G401.6 (cell line): ENCODE data around the gene FLYWCH1.
"Not testable (repeated sequence)": the region's sequence is repeated elsewhere in the genome, so short reads cannot be mapped to it uniquely, and the experiment has no call there.

Source experiments
- FAIRE-seq: peaks from 2 replicates; lab custom pipeline; 2012; peaks lifted over from hg19 to GRCh38; lab: Jason Lieb, UNC

Gene FLYWCH1

DNA sequence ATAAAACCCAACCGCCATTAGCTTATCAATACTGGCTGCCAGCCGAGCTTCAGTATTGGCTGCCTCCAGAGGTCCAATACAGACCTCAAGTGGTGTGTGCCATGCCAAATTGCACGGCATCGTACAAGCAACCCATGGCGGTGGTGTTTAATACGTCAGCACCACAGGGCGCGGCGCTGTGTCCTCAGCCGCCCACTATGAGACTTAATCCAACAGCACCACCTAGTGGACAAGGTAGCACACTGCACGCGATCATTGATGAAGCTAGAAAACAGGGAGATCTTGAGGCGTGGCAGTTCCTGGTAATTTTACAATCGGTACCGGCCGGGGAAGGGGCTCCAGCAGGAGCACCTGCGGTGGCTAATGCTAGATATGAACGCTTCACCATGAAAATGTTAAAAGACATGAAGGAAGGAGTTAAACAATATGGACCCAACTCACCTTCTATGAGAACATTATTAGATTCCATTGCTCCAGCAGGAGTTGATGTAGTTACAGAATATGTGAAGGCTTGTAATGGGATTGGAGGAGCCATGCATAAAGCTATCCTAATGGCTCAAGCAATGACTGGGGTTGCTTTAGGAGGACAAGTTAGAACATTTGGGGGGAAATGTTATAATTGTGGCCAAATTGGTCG is 15.4 kb downstream of the FLYWCH1 start:
- peak; percentile 93 for FAIRE-seq

DNA sequence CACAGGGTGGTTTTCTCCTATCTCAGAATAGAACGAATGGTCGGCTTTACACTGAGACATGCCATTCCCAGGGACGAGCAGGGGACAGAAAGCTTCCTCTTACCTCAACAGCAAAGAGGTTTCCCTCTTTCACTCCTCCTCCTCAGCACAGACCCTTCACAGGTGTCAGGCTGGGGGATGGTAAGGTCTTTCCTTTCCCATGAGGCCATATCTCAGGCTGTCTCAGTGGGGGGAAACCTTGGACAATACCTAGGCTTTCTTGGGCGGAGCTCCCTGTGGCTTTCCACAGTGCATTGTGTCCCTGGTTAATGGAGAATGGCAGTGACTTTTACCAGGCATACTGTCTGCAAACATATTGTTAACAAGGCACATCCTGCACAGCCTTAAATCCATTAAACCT is 16.4 kb downstream of the FLYWCH1 start:
- FAIRE-seq, result not testable (repeated sequence)

DNA sequence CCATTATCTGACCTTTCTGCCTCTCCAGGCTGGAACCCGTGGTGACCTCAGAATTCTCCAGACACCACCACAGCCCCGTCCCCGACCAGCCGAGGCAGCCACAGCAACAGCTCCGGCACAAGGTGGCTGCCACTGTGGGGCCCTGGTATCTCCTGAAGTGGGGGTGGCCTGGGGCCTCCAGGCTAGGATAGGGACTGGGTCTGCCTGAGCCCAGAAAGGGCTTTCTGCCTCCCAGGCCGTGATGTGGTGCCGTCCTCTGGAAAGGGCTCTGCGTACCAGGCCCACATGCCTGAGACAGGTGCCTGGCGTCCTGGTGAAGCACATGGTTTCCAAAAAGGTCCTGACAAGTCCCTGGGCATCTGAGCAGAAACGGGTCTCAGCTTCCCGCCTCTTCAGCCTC is 17.1 kb downstream of the FLYWCH1 start:
- FAIRE-seq, result no peak

DNA sequence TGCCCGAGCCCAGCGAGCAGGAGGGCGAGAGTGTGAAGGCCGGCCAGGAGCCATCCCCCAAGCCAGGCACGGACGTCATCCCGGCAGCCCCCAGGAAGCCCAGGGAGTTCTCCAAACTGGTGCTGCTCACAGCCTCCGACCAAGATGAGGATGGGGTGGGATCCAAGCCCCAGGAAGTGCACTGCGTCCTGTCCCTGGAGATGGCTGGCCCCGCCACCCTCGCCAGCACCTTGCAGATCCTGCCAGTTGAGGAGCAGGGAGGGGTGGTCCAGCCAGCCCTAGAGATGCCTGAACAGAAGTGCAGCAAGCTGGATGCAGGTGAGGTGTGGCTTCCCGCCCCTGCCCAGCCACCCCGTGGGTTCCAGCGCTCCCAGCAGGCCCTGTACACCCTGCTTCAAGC is 18.0 kb downstream of the FLYWCH1 start:
- FAIRE-seq, result no peak

DNA sequence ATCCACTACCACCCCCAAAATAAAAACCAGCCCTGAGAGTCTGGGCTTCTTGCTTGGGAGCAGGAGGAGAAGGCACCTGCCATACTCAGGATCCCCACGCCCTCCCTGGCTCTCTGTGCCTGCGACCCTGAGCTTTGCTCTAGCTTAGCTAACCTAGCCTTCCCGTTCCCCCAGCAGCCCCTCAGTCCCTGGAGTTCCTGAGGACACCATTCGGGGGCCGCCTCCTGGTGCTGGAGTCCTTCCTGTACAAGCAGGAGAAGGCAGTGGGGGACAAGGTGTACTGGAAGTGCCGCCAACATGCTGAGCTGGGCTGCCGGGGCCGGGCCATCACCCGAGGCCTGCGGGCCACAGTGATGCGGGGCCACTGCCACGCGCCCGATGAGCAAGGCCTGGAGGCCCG is 18.5 kb downstream of the FLYWCH1 start:
- no peak for FAIRE-seq

DNA sequence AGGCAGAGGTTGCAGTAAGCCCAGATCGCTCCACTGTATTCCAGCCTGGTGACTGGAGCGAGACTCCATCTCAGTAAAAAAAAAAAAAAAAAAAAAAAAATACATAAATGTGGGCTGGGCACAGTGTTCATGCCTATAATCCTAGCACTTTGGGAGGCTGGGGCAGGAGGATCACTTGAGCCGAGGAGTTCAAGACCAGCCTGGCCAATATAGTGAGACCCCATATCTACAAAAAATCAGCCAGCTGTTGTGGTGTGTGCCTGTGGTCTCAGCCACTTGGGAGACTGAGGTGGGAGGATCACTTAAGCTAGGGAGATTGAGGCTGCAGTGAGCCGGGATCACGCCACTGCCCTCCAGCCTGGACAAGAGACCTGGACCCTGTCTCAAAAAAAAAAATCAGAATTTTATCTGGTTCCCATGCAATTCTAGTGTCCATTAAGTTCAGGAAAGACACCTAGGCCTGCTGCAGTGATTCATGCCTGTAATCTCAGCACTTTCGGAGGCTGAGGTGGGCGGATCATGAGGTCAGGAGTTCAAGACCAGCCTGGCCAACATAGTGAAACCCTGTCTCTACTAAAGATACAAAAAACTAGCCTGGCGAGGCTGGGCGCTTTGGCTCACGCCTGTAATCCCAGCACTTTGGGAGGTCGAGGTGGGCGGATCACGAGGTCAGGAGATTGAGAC is 19.6 kb downstream of the FLYWCH1 start:
- not testable (repeated sequence) for FAIRE-seq

DNA sequence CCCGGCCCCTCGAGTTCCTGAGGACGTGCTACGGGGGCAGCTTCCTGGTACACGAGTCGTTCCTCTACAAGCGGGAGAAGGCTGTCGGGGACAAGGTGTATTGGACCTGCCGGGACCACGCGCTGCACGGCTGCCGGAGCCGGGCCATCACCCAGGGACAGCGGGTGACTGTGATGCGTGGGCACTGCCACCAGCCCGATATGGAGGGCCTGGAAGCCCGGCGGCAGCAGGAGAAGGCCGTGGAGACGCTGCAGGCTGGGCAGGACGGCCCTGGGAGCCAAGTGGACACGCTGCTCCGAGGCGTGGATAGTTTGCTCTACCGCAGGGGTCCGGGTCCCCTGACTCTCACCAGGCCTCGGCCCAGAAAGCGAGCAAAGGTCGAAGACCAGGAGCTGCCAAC is 21.4 kb downstream of the FLYWCH1 start:
- FAIRE-seq, result no peak

DNA sequence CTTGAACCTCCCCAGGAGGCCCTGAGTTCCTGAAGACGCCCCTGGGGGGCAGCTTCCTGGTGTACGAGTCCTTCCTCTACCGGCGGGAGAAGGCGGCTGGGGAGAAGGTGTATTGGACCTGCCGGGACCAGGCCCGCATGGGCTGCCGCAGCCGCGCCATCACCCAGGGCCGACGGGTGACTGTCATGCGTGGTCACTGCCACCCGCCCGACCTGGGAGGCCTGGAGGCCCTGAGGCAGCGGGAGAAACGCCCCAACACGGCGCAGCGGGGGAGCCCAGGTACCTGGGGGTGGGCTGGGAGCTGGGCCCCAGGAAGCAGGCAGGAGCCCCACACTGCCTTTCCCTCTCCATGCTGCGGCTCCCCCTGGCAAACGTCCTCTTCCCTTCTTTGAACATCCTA is 22.0 kb downstream of the FLYWCH1 start:
- no peak for FAIRE-seq

DNA sequence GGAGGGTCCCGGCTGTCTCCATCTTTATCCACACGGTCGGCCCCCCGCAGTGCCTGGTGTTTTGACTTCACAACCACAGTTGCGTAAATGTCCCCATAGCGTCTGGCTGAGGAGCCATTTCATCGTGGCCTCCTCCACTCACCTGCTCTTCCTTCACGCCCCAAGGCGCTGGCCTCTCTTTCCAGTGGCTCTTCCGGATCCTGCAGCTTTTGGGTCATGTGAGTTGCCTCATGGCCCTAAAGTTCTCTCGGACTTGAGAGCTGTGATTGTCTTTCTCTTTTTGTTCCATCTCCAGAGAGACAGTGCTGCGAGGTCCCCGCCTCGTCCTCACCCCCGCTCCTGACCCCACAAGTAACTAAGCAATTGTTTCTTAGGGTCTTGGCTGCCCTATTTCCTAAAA is 22.7 kb downstream of the FLYWCH1 start:
- no peak for FAIRE-seq

DNA sequence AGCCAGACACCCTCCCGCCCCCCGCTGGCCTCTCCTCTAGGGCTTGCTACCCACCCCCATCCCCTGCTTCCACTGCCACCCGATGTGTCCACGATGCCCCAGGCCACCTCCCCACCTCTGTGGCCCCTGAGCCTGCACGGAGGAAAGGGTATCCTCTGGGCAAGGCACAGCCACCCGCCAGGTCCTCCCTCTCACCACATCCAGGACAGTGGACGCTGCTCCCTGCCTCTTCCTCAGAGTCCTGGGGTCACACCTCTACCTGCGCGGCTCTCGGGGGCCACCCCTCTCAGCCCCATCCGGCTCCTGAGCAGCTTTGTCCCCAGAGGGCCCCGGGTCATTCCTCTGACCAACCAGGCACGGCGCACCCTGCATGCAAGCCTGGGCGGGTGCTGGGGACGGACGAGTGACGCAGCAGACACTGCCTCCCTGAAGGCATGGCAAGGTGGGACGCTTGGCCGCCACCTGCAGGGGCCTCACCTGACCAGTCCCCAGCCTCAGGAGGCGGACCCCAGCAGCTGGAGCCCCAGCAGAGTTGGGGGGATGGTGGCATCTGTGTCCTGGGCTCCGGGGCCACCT is 24.8 kb downstream of the FLYWCH1 start:
- no peak for FAIRE-seq

DNA sequence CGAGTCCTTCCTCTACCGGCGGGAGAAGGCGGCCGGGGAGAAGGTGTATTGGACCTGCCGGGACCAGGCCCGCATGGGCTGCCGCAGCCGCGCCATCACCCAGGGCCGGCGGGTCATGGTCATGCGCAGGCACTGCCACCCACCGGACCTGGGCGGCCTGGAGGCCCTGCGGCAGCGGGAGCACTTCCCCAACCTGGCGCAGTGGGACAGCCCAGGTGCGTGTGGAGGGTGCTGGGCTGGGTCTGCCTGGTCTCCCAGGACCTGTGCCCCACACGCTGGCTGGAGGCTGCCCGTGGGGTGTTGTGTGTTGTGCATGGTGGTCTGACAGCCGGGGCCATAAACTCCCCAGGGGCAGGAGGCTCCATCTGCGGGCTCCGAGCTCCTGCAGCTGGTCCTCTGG is 25.4 kb downstream of the FLYWCH1 start:
- FAIRE-seq, result no peak

DNA sequence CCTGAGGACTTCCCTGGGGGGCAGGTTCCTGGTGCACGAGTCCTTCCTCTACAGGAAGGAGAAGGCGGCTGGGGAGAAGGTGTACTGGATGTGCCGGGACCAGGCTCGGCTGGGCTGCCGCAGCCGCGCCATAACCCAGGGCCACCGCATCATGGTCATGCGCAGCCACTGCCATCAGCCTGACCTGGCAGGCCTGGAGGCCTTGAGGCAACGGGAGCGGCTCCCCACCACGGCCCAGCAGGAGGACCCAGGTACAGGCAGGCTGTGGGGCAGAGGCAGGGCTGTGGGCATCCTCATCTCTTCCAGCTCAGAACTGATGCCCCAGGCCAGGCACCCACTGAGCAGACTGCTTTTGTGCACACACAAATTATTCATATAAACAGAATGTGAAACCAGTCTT is 26.5 kb downstream of the FLYWCH1 start:
- no peak for FAIRE-seq

DNA sequence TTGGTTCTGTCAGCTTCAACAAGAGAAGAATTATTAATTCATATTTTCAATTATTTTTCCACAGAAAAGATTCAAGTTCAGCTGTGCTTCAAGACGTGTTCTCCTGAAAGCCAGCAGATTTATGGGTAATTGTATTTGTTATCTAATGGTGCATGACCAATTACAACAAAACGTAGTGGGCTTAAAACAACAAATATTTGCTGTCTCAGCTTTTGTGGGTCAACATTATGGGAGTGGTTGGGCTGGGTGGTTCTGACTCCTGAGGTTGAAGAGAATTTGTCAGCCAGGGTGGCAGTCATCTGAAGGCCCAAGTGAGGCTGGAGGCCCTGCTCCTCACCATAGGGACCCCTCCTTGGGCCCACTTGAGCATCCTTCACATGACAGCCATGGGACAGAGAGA is 28.2 kb downstream of the FLYWCH1 start:
- no peak for FAIRE-seq

DNA sequence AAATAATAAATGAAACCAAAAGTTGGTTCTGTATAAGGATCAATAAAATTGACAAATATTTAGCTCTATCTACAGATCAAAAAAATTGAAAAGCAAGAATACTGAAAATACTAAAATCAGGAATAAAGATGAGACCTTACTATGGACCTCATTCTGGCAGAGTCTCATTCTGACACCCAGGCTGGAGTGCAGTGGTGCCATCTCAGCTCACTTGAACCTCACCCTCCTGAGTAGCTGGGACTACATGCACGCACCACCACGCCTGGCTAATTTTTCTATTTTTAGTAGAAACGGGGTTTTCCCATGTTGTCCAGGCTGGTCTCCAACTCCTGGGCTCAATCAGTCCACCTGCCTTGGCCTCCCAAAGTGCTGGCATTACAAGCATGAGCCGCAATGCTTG is 30.3 kb downstream of the FLYWCH1 start:
- FAIRE-seq, result no peak

DNA sequence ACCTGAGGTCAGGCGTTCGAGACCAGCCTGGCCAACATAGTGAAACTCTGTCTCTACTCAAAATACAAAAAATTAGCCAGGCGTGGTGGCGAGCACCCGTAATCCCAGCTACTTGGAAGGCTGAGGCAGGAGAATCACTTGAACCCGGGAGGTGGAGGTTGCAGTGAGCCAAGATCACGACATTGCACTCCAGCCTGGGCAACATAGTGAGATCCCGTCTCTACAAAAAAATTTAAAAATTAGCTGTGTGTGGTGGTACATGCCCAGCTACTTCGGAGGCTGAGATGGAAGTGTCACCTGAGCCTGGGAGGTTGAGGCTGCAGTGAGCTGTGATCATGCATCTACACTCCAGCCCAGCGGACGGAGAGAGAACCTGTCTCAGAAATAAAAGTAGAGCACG is 32.0 kb downstream of the FLYWCH1 start:
- not testable (repeated sequence) for FAIRE-seq

DNA sequence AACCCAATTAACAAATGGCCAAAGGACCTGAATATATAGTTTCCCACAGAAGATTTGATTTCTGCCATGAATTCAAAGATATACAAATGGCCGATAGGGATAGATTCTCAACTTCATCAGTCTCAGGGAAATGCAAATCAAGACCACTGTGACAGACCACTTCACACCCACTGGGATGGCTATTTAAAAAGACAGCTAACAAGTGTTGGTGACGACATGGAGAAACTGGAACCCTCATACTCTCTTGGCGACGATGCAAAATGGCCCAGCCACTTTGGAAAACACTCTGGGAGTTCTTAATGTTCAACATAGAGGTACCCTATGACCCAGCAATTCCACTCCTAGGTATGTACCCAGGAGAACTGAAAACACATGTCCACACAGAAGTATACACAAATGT is 34.9 kb downstream of the FLYWCH1 start:
- FAIRE-seq, result no peak

DNA sequence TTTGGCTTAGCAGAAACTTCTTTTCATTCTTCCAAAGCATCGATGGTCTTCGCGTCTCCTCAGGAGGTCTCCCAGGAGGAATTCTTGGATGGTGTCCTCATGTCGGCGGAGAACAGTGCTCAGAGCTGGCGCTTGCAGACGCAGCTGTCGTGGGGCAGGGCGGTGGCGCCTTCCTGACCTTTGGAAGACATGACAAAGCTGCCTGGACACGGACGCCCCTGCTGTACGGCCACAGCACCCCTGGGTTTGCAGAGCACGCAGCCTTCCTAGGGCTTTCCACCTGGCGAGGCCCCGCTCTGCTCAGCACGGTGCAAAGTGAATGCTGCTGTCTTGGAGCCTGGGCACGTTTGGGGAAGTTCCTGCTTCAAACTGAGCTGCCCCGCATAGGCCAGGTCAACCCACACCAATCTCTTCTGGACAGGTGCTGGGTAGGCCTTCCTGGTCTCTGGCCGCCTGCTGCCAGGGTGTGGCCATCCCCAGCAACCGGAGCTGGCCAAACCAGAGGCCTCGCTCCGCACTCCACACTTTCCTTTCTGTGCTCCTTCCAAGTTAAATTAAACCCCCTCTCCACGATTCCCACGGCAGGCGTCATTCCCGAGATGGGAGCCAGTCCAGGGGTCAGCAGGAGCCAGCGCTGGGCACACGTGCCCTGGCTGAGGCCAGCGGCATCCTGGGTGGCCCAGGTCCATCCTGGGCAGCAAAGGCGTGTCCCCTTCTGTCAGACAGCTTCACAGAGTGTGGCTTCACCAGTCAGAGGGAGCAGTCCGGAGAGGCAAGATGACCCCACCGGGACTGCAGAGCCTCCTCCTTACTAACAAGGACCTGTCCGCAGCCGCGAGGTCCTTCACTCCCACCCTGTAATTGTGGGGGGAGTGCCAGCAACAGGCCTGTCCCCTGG is 37.3 kb downstream of the FLYWCH1 start:
- no peak for FAIRE-seq

DNA sequence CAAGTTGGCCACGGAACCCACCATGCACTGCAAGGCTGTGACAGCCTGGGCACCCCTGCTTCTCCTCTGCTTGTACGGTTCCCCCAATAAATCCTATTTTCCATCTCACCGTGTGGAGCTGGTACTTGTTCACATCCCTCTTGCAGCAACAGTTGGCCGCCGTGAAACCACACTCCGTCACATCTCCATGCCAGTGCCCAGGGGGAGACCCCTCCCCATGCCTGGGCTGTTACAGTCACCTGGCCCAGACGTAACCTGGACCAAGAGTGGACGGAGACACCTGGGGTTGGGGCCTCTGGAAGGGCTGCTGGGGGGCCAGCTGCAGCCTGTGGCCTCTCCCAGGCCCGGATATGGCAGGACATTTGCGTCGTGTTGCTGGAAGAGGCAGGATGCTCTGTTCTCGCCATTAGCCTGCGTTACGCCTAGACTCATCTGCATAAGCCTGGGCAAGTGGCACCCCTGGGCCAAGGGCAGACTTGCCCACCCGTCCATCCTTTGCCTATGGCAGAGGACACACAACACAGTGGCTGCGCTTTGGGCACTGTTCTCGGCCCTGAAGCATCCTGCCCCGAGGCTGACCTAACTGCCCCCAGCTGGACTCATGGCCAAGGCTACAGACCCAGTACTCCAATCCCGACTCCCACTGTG is 38.1 kb downstream of the FLYWCH1 start:
- no peak for FAIRE-seq

DNA sequence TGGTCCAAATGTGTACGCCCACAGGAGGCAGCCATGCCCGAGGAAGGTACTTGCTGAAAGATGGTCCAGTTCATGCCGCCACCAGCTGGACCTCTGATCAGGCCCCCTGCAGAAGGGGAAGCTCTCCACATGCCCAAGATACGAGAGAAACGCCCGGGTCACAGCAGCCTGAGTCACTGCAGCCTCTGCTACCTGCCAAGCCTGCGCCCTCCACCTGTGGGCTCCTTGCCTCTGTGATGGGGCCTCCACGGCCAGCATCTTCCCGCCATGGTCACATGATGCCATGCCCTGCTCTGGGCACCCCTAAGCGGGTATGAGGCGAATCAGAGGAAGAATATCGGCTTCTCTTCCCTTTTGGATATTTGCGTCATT is 38.6 kb downstream of the FLYWCH1 start:
- no peak for FAIRE-seq

DNA sequence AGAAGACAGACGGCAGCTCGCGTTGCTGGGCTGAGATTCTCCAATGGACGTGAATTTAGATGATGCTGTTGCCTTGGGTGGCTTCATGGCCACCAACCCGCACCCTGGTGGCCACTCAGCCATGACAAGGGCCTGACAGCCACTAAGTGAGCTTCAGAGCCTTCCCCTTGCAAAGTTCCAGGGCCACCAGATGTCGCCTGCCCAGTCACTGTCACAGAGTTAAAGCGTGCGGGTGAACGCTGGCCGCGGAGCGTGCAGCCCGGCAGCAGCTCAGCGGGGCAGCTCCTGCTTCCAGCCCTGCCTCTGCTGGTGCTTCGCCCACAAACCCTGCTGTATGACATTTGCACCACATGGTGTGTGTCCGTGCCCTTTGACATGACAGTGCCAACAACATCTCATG is 39.0 kb downstream of the FLYWCH1 start:
- no peak for FAIRE-seq

DNA sequence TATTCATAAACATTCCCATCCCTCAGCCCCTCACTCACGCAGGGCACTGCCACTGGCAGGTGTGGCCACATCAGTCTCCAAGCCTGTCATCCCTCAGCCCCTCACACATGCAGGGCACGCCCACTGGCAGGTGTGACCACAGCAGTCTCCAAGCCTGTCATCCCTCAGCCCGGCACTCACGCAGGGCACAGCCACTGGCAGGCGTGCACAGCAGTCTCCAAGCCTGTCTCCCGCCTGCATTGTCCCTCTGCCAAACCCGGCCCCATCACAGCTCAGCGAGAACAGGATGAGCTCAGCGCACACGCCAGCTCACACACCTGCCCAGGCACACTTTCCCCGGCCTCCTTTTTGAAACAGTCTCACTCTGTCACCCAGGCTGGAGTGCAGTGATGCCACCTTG is 40.9 kb downstream of the FLYWCH1 start:
- FAIRE-seq, result no peak
